BE2C (cell line): Measurements from ENCODE around the gene DAAM1.

Experiments
- DNase-seq: peaks from one replicate; pipeline ENCODE4 v3.0.0-alpha.2; 2020
- H3K27me3 ChIP-seq: fragments of 250-450 bp; sonication (Bioruptor Pico); 2 replicates; pipeline ENCODE4 v1.5.1; 2020; ENCODE audit warnings: mild to moderate bottlenecking
- H3K36me3 ChIP-seq: fragments of 250-450 bp; sonication (Bioruptor Pico); 2 replicates; pipeline ENCODE4 v1.5.1; 2020; ENCODE audit warnings: mild to moderate bottlenecking
- H3K4me1 ChIP-seq: fragments of 250-450 bp; sonication (Bioruptor Pico); 2 replicates; pipeline ENCODE4 v1.5.1; 2020
- H3K4me3 ChIP-seq: 2 replicates; pipeline ENCODE4 v1.5.1; 2011; ENCODE audit warnings: low read depth, low read length
- H3K9me3 ChIP-seq: fragments of 250-450 bp; sonication (Bioruptor Pico); 2 replicates; pipeline ENCODE4 v1.5.1; 2020
- TF ChIP-seq, protein P1 (sequence below): IDR thresholded peaks from 2 replicates; pipeline ENCODE4 v1.5.1; 2012; ENCODE audit warnings: mild to moderate bottlenecking, low read depth, low read length

DAAM1 gene

GRCh38 chr14:59197695-59198262, 9.3 kb downstream of the DAAM1 start:
- Histone ChIP-seq H3K36me3 (no peaks in the 10 kb centered on the region), H3K4me3 (no peak overlapping the region), H3K9me3 (no peaks in the 10 kb centered on the region), H3K4me1 (no peaks in the 10 kb centered on the region), H3K27me3 (no peaks in the 10 kb centered on the region)
- TF ChIP-seq, protein P1, sequence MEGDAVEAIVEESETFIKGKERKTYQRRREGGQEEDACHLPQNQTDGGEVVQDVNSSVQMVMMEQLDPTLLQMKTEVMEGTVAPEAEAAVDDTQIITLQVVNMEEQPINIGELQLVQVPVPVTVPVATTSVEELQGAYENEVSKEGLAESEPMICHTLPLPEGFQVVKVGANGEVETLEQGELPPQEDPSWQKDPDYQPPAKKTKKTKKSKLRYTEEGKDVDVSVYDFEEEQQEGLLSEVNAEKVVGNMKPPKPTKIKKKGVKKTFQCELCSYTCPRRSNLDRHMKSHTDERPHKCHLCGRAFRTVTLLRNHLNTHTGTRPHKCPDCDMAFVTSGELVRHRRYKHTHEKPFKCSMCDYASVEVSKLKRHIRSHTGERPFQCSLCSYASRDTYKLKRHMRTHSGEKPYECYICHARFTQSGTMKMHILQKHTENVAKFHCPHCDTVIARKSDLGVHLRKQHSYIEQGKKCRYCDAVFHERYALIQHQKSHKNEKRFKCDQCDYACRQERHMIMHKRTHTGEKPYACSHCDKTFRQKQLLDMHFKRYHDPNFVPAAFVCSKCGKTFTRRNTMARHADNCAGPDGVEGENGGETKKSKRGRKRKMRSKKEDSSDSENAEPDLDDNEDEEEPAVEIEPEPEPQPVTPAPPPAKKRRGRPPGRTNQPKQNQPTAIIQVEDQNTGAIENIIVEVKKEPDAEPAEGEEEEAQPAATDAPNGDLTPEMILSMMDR = no peak
- DNase-seq = no peak

DNA sequence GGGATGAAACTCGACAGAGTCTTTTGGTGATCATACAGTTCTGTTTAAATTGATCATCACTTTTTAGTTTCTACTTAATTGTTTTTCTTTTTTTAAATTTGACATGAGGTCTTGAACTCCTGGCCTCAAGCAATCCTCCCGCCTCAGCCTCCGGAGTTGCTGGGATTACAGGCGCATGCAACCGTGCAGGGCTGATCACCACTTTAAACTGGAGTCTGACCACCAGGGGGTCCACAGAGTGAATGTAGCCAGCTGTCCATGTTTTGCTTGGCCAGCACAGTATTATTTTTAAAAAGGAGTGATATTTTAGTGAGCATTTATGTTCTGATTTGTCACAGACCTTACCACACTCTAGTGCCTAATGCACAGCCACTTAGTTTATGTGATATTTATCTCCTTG, 10.7 kb downstream of the DAAM1 start:
- Histone ChIP-seq H3K27me3 (no peaks in the 10 kb centered on the region), H3K4me3 (no peak overlapping the region), H3K9me3 (no peaks in the 10 kb centered on the region), H3K4me1 (no peaks in the 10 kb centered on the region), H3K36me3 (no peaks in the 10 kb centered on the region)
- TF ChIP-seq, protein P1 = peak; percentile 18; the same call in 1 of the 2 replicates
- DNase-seq = no peak

- no peak for DNase-seq
- H3K36me3 ChIP-seq = no peaks in the 10 kb centered on the region
- H3K4me3 ChIP-seq = no peak overlapping the region
- no peaks in the 10 kb centered on the region for H3K9me3 ChIP-seq
- H3K4me1 ChIP-seq = no peaks in the 10 kb centered on the region
- TF ChIP-seq, protein P1 = no peak
- H3K27me3 ChIP-seq = no peaks in the 10 kb centered on the region
Observed at GRCh38 chr14:59199614-59200013, 11.1 kb downstream of the DAAM1 start.

- Histone ChIP-seq H3K36me3 (no peaks in the 10 kb centered on the region), H3K9me3 (no peaks in the 10 kb centered on the region), H3K4me3 (no peak overlapping the region), H3K4me1 (no peaks in the 10 kb centered on the region), H3K27me3 (no peaks in the 10 kb centered on the region)
- TF ChIP-seq, protein P1 = no peak
- no peak for DNase-seq
Observed at GRCh38 chr14:59200195-59200594, 11.7 kb downstream of the DAAM1 start.

GRCh38 chr14:59202031-59202430, 13.6 kb downstream of the DAAM1 start:
- no peaks in the 10 kb centered on the region for H3K36me3 ChIP-seq
- no peak overlapping the region for H3K4me3 ChIP-seq
- no peaks in the 10 kb centered on the region for H3K4me1 ChIP-seq
- H3K27me3 ChIP-seq = no peaks in the 10 kb centered on the region
- H3K9me3 ChIP-seq = no peaks in the 10 kb centered on the region
- DNase-seq = no peak
- TF ChIP-seq, protein P1 = no peak

DNA sequence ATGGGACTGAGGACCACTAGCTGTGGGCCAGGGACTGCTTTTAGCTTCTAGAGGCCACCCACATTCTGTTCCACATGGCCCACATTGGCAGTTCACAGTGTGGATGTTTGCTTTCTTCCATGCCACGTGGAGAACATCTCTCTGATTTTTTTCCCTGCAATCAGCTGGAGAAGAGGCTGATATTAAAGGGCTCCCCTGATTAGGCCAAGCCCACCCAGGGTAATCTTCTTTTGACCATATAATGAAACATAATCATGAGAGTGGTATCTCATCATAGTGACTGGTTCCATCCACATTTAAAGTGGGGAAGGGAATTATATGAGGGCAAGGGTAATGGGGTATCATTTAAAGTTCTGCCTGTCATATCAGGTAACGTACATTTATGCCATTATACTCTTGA, 15.8 kb downstream of the DAAM1 start:
- Histone ChIP-seq H3K36me3 (no peaks in the 10 kb centered on the region), H3K27me3 (no peaks in the 10 kb centered on the region), H3K4me1 (no peaks in the 10 kb centered on the region), H3K9me3 (no peaks in the 10 kb centered on the region), H3K4me3 (no peak overlapping the region)
- TF ChIP-seq, protein P1 = no peak
- no peak for DNase-seq
